Measurements from ENCODE around the gene ITM2B.

ITM2B gene

GRCh38 chr13:48233046-48233888 is at the start of gene ITM2B:
ITM2B (plus strand) TSS chr13:48233206; CDS start chr13:48233361, 155 bp downstream.
- H3K4me3 ChIP-seq (ENCODE audit: low read depth, low read length) = peak within 1 kb of the TSS; percentile 81
- peak; percentile 52 for TF ChIP-seq CTCF (IDR thresholded peaks at IDR 0.05; ENCODE audit: control insufficient read depth, extremely low read depth, insufficient read depth)
- no peak for DNase-seq (ENCODE audit: low read depth)

GRCh38 chr13:48184260-48184659 is 48.7 kb upstream of the ITM2B start:
- no peak overlapping the region for H3K4me3 ChIP-seq (ENCODE audit: low read depth, low read length)
- DNase-seq (ENCODE audit: low read depth) = no peak
- TF ChIP-seq CTCF (IDR thresholded peaks at IDR 0.05; ENCODE audit: control insufficient read depth, extremely low read depth, insufficient read depth) = no peak

GRCh38 chr13:48185018-48185417 is 48.0 kb upstream of the ITM2B start:
- H3K4me3 ChIP-seq (ENCODE audit: low read depth, low read length) = no peak overlapping the region
- DNase-seq (ENCODE audit: low read depth) = no peak
- no peak for TF ChIP-seq CTCF (IDR thresholded peaks at IDR 0.05; ENCODE audit: control insufficient read depth, extremely low read depth, insufficient read depth)

- no peak overlapping the region for H3K4me3 ChIP-seq (ENCODE audit: low read depth, low read length)
- no peak for TF ChIP-seq CTCF (IDR thresholded peaks at IDR 0.05; ENCODE audit: control insufficient read depth, extremely low read depth, insufficient read depth)
- DNase-seq (ENCODE audit: low read depth) = no peak
Observed at GRCh38 chr13:48186722-48187121, 46.3 kb upstream of the ITM2B start.

- TF ChIP-seq CTCF (IDR thresholded peaks at IDR 0.05; ENCODE audit: control insufficient read depth, extremely low read depth, insufficient read depth) = no peak
- no peak for DNase-seq (ENCODE audit: low read depth)
- no peak overlapping the region for H3K4me3 ChIP-seq (ENCODE audit: low read depth, low read length)
Observed at GRCh38 chr13:48188131-48188530, 44.9 kb upstream of the ITM2B start.

GRCh38 chr13:48188601-48189000 is 44.4 kb upstream of the ITM2B start:
- no peak overlapping the region for H3K4me3 ChIP-seq (ENCODE audit: low read depth, low read length)
- TF ChIP-seq CTCF (IDR thresholded peaks at IDR 0.05; ENCODE audit: control insufficient read depth, extremely low read depth, insufficient read depth) = no peak
- DNase-seq (ENCODE audit: low read depth) = no peak

GRCh38 chr13:48189171-48189570 is 43.8 kb upstream of the ITM2B start:
- TF ChIP-seq CTCF (IDR thresholded peaks at IDR 0.05; ENCODE audit: control insufficient read depth, extremely low read depth, insufficient read depth) = no peak
- H3K4me3 ChIP-seq (ENCODE audit: low read depth, low read length) = no peak overlapping the region
- DNase-seq (ENCODE audit: low read depth) = no peak

Data from LNCaP clone FGC (cell line).